ENCODE results near the gene UNC13C.

Gene UNC13C

DNA sequence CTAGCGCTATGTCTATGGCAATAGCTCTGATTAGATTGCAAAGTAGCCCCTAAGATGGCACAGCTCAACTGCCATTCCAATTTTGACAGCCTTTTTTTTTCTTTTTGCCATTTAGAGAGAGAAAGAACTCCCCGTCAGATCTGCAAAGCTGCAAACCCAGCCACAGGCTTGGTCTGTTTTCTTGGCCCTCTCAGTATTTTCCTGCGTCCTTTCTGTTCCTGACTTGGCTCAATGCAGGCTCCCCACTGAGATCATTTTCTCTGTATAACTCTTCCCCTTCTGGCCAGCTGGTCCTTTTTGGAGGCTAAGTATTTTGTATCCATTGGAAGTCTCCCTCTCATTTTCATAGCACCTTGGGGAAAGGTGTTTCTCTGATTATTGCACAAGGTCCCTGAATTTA lies 386.7 kb downstream of the UNC13C start:
- H3K4me1 ChIP-seq (ENCODE audit: insufficient read depth, poor library complexity, severe bottlenecking) = no peaks in the 10 kb centered on the region
- TF ChIP-seq, protein P1, sequence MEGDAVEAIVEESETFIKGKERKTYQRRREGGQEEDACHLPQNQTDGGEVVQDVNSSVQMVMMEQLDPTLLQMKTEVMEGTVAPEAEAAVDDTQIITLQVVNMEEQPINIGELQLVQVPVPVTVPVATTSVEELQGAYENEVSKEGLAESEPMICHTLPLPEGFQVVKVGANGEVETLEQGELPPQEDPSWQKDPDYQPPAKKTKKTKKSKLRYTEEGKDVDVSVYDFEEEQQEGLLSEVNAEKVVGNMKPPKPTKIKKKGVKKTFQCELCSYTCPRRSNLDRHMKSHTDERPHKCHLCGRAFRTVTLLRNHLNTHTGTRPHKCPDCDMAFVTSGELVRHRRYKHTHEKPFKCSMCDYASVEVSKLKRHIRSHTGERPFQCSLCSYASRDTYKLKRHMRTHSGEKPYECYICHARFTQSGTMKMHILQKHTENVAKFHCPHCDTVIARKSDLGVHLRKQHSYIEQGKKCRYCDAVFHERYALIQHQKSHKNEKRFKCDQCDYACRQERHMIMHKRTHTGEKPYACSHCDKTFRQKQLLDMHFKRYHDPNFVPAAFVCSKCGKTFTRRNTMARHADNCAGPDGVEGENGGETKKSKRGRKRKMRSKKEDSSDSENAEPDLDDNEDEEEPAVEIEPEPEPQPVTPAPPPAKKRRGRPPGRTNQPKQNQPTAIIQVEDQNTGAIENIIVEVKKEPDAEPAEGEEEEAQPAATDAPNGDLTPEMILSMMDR (IDR thresholded peaks at IDR 0.05; ENCODE audit: poor library complexity, severe bottlenecking) = no peak
- DNase-seq (ENCODE audit: low spot score) (no peak), ATAC-seq (ENCODE audit: low read depth) (no peak)
- no peaks in the 10 kb centered on the region for H3K36me3 ChIP-seq (ENCODE audit: low read depth)
- no peak overlapping the region for H3K4me3 ChIP-seq (ENCODE audit: severe bottlenecking)
- H3K27me3 ChIP-seq (ENCODE audit: insufficient read depth, poor library complexity, severe bottlenecking) = peaks cover 11% of the 10 kb centered on the region
- H3K27ac ChIP-seq (ENCODE audit: poor library complexity, severe bottlenecking) = no peak overlapping the region
- no peaks in the 10 kb centered on the region for H3K9me3 ChIP-seq (ENCODE audit: severe bottlenecking)

DNA sequence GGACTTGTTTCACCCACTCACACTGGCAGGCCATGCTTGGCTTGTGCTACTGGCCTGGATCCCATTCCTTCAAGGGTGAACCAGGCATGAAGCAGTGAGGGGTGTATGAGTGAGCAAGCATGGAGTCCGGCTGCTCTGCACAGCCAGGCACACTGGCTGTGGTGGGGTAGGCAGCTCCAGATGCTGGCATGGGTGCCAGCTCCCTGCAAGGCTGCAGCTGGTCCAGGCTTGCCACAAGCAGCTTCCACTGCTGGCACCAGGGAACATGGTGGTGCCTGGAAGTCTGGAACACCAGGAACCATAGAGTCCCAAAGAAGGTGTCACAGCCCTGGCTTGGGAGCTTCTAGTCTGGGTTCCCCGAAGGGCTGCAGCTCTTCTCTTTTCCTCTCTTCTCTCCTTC lies 395.1 kb downstream of the UNC13C start:
- Histone ChIP-seq H3K4me1 (ENCODE audit: insufficient read depth, poor library complexity, severe bottlenecking) (no peaks in the 10 kb centered on the region), H3K27me3 (ENCODE audit: insufficient read depth, poor library complexity, severe bottlenecking) (peaks cover 8% of the 10 kb centered on the region), H3K36me3 (ENCODE audit: low read depth) (no peaks in the 10 kb centered on the region), H3K9me3 (ENCODE audit: severe bottlenecking) (no peaks in the 10 kb centered on the region), H3K4me3 (ENCODE audit: severe bottlenecking) (no peak overlapping the region), H3K27ac (ENCODE audit: poor library complexity, severe bottlenecking) (no peak overlapping the region)
- TF ChIP-seq, protein P1 (IDR thresholded peaks at IDR 0.05; ENCODE audit: poor library complexity, severe bottlenecking) = no peak
- ATAC-seq (ENCODE audit: low read depth) (no peak), DNase-seq (ENCODE audit: low spot score) (no peak)

DNA sequence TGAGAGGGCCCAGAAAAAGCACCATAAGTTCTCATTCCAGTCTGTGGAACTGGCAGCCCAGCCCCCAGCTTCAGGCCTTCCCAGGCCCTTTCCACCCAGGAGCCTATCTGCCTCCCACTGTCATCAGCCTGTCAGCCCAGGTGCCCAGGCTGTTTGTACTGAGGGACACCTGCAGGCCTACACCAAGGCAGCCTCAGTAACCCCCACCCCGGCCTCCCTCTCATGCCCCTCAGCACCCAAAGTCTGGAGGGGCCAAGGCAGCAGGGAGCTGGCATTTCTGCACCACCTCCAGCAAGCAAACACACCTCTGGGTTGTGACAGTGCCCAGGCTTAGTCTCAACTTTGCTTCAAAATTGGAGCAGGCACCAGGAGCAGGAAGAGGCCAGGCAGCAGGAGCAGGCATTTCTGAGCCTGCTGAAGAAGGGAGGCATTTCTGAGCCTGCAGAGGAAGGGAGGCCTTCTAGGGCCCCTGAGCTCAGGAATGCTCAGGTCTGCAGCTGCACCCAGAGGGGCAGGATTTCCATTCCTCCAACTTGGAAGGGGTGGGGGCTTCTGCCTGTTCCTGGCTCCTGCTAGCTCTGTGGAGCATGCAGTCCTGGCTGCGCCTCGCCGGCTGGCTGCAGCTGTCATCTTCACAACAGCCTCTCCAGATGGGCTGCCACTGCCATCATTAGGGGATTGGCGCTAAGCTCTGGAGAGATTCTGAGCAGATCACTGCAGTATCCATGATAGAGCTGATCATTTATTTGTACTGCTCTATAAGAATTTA lies 396.1 kb downstream of the UNC13C start:
- no peak overlapping the region for H3K27ac ChIP-seq (ENCODE audit: poor library complexity, severe bottlenecking)
- peaks cover 9% of the 10 kb centered on the region for H3K27me3 ChIP-seq (ENCODE audit: insufficient read depth, poor library complexity, severe bottlenecking)
- H3K36me3 ChIP-seq (ENCODE audit: low read depth) = no peaks in the 10 kb centered on the region
- DNase-seq (ENCODE audit: low spot score) (peak; percentile 49), ATAC-seq (ENCODE audit: low read depth) (no peak; the same call in 2 of the 3 replicates)
- TF ChIP-seq, protein P1 (IDR thresholded peaks at IDR 0.05; ENCODE audit: poor library complexity, severe bottlenecking) = no peak
- H3K9me3 ChIP-seq (ENCODE audit: severe bottlenecking) = no peaks in the 10 kb centered on the region
- H3K4me3 ChIP-seq (ENCODE audit: severe bottlenecking) = no peak overlapping the region
- no peaks in the 10 kb centered on the region for H3K4me1 ChIP-seq (ENCODE audit: insufficient read depth, poor library complexity, severe bottlenecking)

DNA sequence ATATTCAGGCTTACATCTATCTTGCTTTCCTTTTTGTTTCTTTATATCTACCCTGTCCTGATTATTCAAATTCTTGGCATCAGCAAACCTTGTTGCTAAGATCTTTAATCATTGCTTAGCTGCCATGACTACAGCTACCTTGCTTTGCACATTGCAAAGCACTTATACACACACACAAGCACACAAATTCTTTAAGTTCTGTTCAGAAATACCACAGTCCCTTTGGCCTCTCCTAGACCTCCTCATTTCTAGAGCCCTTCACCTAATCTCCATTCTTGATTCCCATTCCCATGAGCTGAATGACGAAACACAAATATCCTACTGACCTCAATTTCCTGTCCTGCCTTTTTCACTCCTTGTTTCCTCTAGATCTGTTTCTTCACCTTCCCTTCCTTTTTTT lies 409.6 kb downstream of the UNC13C start:
- TF ChIP-seq, protein P1 (IDR thresholded peaks at IDR 0.05; ENCODE audit: poor library complexity, severe bottlenecking) = no peak
- Histone ChIP-seq H3K4me3 (ENCODE audit: severe bottlenecking) (no peak overlapping the region), H3K4me1 (ENCODE audit: insufficient read depth, poor library complexity, severe bottlenecking) (no peaks in the 10 kb centered on the region), H3K27ac (ENCODE audit: poor library complexity, severe bottlenecking) (no peak overlapping the region), H3K27me3 (ENCODE audit: insufficient read depth, poor library complexity, severe bottlenecking) (peaks cover 5% of the 10 kb centered on the region), H3K36me3 (ENCODE audit: low read depth) (no peaks in the 10 kb centered on the region), H3K9me3 (ENCODE audit: severe bottlenecking) (no peaks in the 10 kb centered on the region)
- ATAC-seq (ENCODE audit: low read depth) (no peak), DNase-seq (ENCODE audit: low spot score) (no peak)

DNA sequence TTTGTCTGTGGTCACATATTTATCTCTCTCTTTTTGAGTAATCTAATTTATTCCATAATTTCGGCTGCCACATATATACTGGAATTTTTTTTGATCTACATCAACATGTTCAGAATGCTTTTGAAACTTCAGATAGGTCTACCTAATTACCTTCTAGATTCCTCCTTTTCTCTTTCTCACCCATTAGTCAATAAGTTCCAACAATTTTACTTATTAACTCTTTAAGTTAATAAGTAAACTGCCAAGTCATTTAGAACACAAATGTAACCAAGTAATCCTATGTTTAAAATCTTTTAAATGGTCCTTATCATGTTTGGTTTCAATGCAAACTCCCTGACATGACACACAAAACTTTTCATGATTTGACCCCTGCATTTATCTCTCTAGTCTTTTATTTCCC lies 410.5 kb downstream of the UNC13C start:
- no peak for ATAC-seq (ENCODE audit: low read depth)
- TF ChIP-seq, protein P1 (IDR thresholded peaks at IDR 0.05; ENCODE audit: poor library complexity, severe bottlenecking) = no peak
- Histone ChIP-seq H3K27me3 (ENCODE audit: insufficient read depth, poor library complexity, severe bottlenecking) (peaks cover 5% of the 10 kb centered on the region), H3K36me3 (ENCODE audit: low read depth) (no peaks in the 10 kb centered on the region), H3K27ac (ENCODE audit: poor library complexity, severe bottlenecking) (no peak overlapping the region), H3K4me3 (ENCODE audit: severe bottlenecking) (no peak overlapping the region), H3K4me1 (ENCODE audit: insufficient read depth, poor library complexity, severe bottlenecking) (no peaks in the 10 kb centered on the region), H3K9me3 (ENCODE audit: severe bottlenecking) (no peaks in the 10 kb centered on the region)
- DNase-seq (ENCODE audit: low spot score) = no peak
